ENCODE data around the gene LRRC72. TPM values are rescaled to one million over a fixed set of nuclear protein-coding genes. Genes with fewer than 3 reads are reported as not detected.

Gene LRRC72
- total and polyA plus RNA-seq, 9 of the 15 experiments (the other 6 are each of a cell fraction or from before 2014, with no cell fraction given) = 0.10 TPM; not detected in 8

DNA sequence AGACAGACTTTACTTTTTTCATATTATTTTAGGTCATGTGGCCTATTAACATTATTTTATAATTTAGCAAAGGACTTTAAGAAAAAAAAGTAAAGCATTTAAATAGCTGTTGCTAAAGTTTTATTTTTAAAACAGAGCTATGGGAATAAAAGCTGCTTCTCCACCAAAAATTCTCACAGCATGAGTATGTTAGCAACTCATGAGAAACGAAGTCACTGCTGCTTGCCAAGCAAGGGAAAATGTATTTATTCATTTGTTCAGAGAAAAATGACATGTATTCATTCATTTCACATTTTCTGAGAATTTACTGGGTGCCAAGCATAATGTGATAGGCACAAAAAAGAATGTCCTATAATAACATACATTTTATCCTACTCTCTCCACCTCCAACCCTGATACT lies 5.1 kb downstream of the LRRC72 start (continued):
- no peak for TF ChIP-seq KLF6 (CRISPR knock-in tag; IDR thresholded peaks at IDR 0.05; ENCODE audit: borderline replicate concordance)
- no peak for TF ChIP-seq ZNF12 (CRISPR knock-in tag; IDR thresholded peaks at IDR 0.05)
- TF ChIP-seq, protein P1, sequence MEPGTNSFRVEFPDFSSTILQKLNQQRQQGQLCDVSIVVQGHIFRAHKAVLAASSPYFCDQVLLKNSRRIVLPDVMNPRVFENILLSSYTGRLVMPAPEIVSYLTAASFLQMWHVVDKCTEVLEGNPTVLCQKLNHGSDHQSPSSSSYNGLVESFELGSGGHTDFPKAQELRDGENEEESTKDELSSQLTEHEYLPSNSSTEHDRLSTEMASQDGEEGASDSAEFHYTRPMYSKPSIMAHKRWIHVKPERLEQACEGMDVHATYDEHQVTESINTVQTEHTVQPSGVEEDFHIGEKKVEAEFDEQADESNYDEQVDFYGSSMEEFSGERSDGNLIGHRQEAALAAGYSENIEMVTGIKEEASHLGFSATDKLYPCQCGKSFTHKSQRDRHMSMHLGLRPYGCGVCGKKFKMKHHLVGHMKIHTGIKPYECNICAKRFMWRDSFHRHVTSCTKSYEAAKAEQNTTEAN (CRISPR knock-in tag; IDR thresholded peaks at IDR 0.05) = no peak
- TF ChIP-seq SMARCB1 (IDR thresholded peaks at IDR 0.05; ENCODE audit: insufficient read length, low read depth) = no peak
- TF ChIP-seq ARID3A (IDR thresholded peaks at IDR 0.05; ENCODE audit: borderline replicate concordance, low read depth, low read length) = no peak
- no peak for TF ChIP-seq ZBTB17 (CRISPR knock-in tag; IDR thresholded peaks at IDR 0.05)
- no peak for TF ChIP-seq CBFB (CRISPR knock-in tag; IDR thresholded peaks at IDR 0.05)

DNA sequence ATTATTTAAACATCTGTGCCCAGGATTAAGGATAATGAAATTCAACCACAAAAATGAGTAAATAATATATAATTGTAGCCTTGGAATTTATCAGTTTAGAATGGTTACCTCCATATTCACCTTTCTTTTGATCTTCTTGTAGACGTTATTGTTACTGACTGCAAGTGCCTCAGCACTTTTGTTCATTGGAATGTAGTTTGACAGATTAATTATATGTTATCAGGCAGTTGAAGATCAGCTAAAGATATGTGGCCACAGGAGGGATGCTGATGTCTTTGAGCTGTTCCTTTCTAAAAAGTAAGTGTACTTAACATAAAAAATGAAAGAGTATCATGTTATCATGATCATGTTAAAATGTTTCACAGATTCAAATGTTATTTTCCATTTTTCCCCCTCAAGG lies 5.6 kb downstream of the LRRC72 start:
- ChIA-PET POLR2A (no interaction called here), CTCF (ENCODE audit: low intra/inter-chr PET ratio) (no interaction called here)
- Histone ChIP-seq H2AFZ (ENCODE audit: low read depth, low read length) (no peak overlapping the region), H4K20me1 (replicated peaks; ENCODE audit: control insufficient read depth, insufficient read depth, low read length) (no peaks in the 10 kb centered on the region), H3K9me3 (replicated peaks; ENCODE audit: control insufficient read depth, insufficient read depth, low read depth, low read length) (no peaks in the 10 kb centered on the region), H3K4me2 (ENCODE audit: insufficient read depth, low read length) (no peak overlapping the region), H3K36me3 (ENCODE audit: control insufficient read depth, insufficient read depth, low read length) (no peaks in the 10 kb centered on the region), H3K27me3 (ENCODE audit: control insufficient read depth in 2 of 2, insufficient read depth in 2 of 2, low read length in 2 of 2) (no peaks in the 10 kb centered on the region), H3K9me1 (ENCODE audit: control insufficient read depth, insufficient read depth, low read length) (no peaks in the 10 kb centered on the region), H3K79me2 (ENCODE audit: control insufficient read depth, insufficient read depth, low read length) (no peaks in the 10 kb centered on the region), H3K9ac (ENCODE audit: insufficient read depth in 1 of 2, low read depth in 2 of 2, low read length in 2 of 2) (no peak overlapping the region), H3K27ac (ENCODE audit: extremely low read depth, low read depth, low read length) (no peak overlapping the region), H3K4me1 (replicated peaks in 1 of 2; ENCODE audit: control insufficient read depth in 2 of 2, insufficient read depth in 2 of 2, low read length in 2 of 2) (peaks cover 0 to 3% of the 10 kb centered on the region in 2 experiments; a peak in 2 of 5 replicates), H3K4me3 (no peak overlapping the region)
- ATAC-seq (no peak), DNase-seq (ENCODE audit: extremely low read depth in 1 of 4, low spot score in 3 of 4) (no peak), FAIRE-seq (no peak)
- in situ Hi-C loops (cut with MboI) (no loop called here), intact Hi-C loops (cut with micrococcal nuclease) (no loop called here)
- BruUV-seq (replicated peaks) = no TSS peak
- 17% methylated on average over 1 of the region's 1 CpG for WGBS (ENCODE audit: insufficient coverage, low coverage, missing lambda C conversion rate)
- TF ChIP-seq RFX7 (CRISPR knock-in tag; IDR thresholded peaks at IDR 0.05) = no peak
- TF ChIP-seq BCL6 (CRISPR knock-in tag; IDR thresholded peaks at IDR 0.05) = no peak
- TF ChIP-seq ETS2 (tag; IDR thresholded peaks at IDR 0.05; ENCODE audit: borderline replicate concordance, poor library complexity, severe bottlenecking) = no peak
- TF ChIP-seq ZNF764 (CRISPR knock-in tag; IDR thresholded peaks at IDR 0.05; ENCODE audit: low read depth) = no peak
- TF ChIP-seq ZNF699 (CRISPR knock-in tag; IDR thresholded peaks at IDR 0.05; ENCODE audit: insufficient replicate concordance) = no peak
- no peak for TF ChIP-seq SP1 (CRISPR knock-in tag; IDR thresholded peaks at IDR 0.05)
- no peak for TF ChIP-seq SRF (CRISPR knock-in tag; IDR thresholded peaks at IDR 0.05)
- no peak for TF ChIP-seq PTBP1 (IDR thresholded peaks at IDR 0.05; ENCODE audit: low read depth, low read length)
- TF ChIP-seq, protein P2, sequence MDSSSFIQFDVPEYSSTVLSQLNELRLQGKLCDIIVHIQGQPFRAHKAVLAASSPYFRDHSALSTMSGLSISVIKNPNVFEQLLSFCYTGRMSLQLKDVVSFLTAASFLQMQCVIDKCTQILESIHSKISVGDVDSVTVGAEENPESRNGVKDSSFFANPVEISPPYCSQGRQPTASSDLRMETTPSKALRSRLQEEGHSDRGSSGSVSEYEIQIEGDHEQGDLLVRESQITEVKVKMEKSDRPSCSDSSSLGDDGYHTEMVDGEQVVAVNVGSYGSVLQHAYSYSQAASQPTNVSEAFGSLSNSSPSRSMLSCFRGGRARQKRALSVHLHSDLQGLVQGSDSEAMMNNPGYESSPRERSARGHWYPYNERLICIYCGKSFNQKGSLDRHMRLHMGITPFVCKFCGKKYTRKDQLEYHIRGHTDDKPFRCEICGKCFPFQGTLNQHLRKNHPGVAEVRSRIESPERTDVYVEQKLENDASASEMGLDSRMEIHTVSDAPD (CRISPR knock-in tag; IDR thresholded peaks at IDR 0.05) = no peak
- no peak for TF ChIP-seq ZNF316 (IDR thresholded peaks at IDR 0.05)
- TF ChIP-seq BACH1 (tag; IDR thresholded peaks at IDR 0.05) = no peak
- TF ChIP-seq HOXB6 (CRISPR knock-in tag; IDR thresholded peaks at IDR 0.05; ENCODE audit: borderline replicate concordance) = no peak
- TF ChIP-seq ERF (CRISPR knock-in tag; IDR thresholded peaks at IDR 0.05) = no peak
- TF ChIP-seq HLTF (IDR thresholded peaks at IDR 0.05) = no peak
